ENCODE results near the gene SIL1.

SIL1 gene

GRCh38 chr5:139103762-139104161 lies 94.4 kb downstream of the SIL1 start:
- no peak overlapping the region for H2AK5ac ChIP-seq (ENCODE audit: low read length, severe bottlenecking)
- no peak overlapping the region for H4K91ac ChIP-seq (ENCODE audit: low read length)
- no peak overlapping the region for H2AFZ ChIP-seq (ENCODE audit: low read depth, low read length)
- H2BK12ac ChIP-seq (ENCODE audit: low read length in 2 of 2), result no peak overlapping the region
- no peak overlapping the region for H3K9ac ChIP-seq (ENCODE audit: low read length)
- no peak overlapping the region for H3K4me3 ChIP-seq (ENCODE audit: insufficient read depth in 1 of 2, low read depth in 1 of 2, low read length in 2 of 2)
- no peak overlapping the region for H2BK5ac ChIP-seq (ENCODE audit: low read depth, low read length, poor library complexity, severe bottlenecking)
- no peaks in the 10 kb centered on the region for H3K9me3 ChIP-seq (ENCODE audit: control insufficient read depth, low read length)
- no peak overlapping the region for H3K18ac ChIP-seq (ENCODE audit: low read depth in 1 of 2, low read length in 2 of 2)
- H3K14ac ChIP-seq (ENCODE audit: low read length in 2 of 2), result no peak overlapping the region
- no peaks in the 10 kb centered on the region for H3K27me3 ChIP-seq (ENCODE audit: control insufficient read depth in 1 of 2, insufficient read depth in 1 of 2, low read length in 2 of 2)
- no peak overlapping the region for H2BK120ac ChIP-seq (ENCODE audit: low read depth, low read length)
- H3K4ac ChIP-seq (ENCODE audit: low read depth in 1 of 2, low read length in 2 of 2), result no peak overlapping the region
- H4K8ac ChIP-seq (ENCODE audit: low read length), result no peak overlapping the region
- DNase-seq, result no peak
- no peak overlapping the region for H3K4me2 ChIP-seq (ENCODE audit: low read length, poor library complexity, severe bottlenecking)
- H3K23ac ChIP-seq (ENCODE audit: low read length in 2 of 2), result no peak overlapping the region
- H3K27ac ChIP-seq (ENCODE audit: low read length, poor library complexity, severe bottlenecking), result no peak overlapping the region
- peaks cover 0 to 6% of the 10 kb centered on the region in 2 experiments for H3K36me3 ChIP-seq (ENCODE audit: control insufficient read depth in 1 of 2, insufficient read depth in 2 of 2, low read depth in 1 of 2, low read length in 2 of 2)
- peaks cover 10% of the 10 kb centered on the region for H3K4me1 ChIP-seq (ENCODE audit: control insufficient read depth, insufficient read depth, low read depth, low read length)
- no peak overlapping the region for H2BK15ac ChIP-seq (ENCODE audit: low read depth, poor library complexity, severe bottlenecking)
- H3K79me1 ChIP-seq (replicated peaks; ENCODE audit: low read length, poor library complexity, severe bottlenecking), result peaks cover 17% of the 10 kb centered on the region

DNA sequence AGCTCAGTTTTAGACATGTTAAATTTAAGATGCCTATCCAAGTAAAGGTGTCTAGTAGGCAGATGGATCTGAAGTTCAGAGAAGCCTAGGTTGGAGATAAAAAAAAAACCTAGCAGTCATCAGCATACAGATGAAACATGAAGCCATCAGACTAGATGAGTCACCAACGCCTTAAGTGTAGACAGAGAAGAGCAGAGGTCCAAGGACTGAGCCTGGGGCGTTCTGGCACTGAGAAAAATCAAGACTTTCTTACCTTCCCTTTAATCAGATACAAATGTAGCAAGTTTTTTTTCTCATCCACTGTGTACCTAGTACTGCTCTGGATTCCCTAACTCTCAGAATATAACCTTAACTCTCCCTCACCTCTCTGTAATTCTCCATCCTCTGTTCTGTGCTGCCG lies 97.3 kb downstream of the SIL1 start:
- Histone ChIP-seq H2AK5ac (ENCODE audit: low read length, severe bottlenecking) (no peak overlapping the region), H3K18ac (ENCODE audit: low read depth in 1 of 2, low read length in 2 of 2) (no peak overlapping the region), H2AFZ (ENCODE audit: low read depth, low read length) (no peak overlapping the region), H3K27ac (ENCODE audit: low read length, poor library complexity, severe bottlenecking) (no peak overlapping the region), H4K8ac (ENCODE audit: low read length) (no peak overlapping the region), H3K27me3 (ENCODE audit: control insufficient read depth in 1 of 2, insufficient read depth in 1 of 2, low read length in 2 of 2) (no peaks in the 10 kb centered on the region), H3K9me3 (ENCODE audit: control insufficient read depth, low read length) (no peaks in the 10 kb centered on the region), H3K9ac (ENCODE audit: low read length) (no peak overlapping the region), H3K36me3 (ENCODE audit: control insufficient read depth in 1 of 2, insufficient read depth in 2 of 2, low read depth in 1 of 2, low read length in 2 of 2) (peaks cover 0 to 6% of the 10 kb centered on the region in 2 experiments), H2BK120ac (ENCODE audit: low read depth, low read length) (no peak overlapping the region), H3K4me3 (ENCODE audit: insufficient read depth in 1 of 2, low read depth in 1 of 2, low read length in 2 of 2) (no peak overlapping the region), H3K14ac (ENCODE audit: low read length in 2 of 2) (no peak overlapping the region), H2BK15ac (ENCODE audit: low read depth, poor library complexity, severe bottlenecking) (no peak overlapping the region), H3K4me1 (ENCODE audit: control insufficient read depth, insufficient read depth, low read depth, low read length) (peaks cover 6% of the 10 kb centered on the region), H2BK5ac (ENCODE audit: low read depth, low read length, poor library complexity, severe bottlenecking) (no peak overlapping the region), H3K23ac (ENCODE audit: low read length in 2 of 2) (no peak overlapping the region), H3K4ac (ENCODE audit: low read depth in 1 of 2, low read length in 2 of 2) (no peak overlapping the region), H2BK12ac (ENCODE audit: low read length in 2 of 2) (no peak overlapping the region), H3K4me2 (ENCODE audit: low read length, poor library complexity, severe bottlenecking) (no peak overlapping the region), H4K91ac (ENCODE audit: low read length) (no peak overlapping the region), H3K79me1 (replicated peaks; ENCODE audit: low read length, poor library complexity, severe bottlenecking) (peaks cover 24% of the 10 kb centered on the region)
- peak; percentile 49 for DNase-seq
- WGBS, result 87% methylated on average over 3 of the region's 3 CpGs

DNA sequence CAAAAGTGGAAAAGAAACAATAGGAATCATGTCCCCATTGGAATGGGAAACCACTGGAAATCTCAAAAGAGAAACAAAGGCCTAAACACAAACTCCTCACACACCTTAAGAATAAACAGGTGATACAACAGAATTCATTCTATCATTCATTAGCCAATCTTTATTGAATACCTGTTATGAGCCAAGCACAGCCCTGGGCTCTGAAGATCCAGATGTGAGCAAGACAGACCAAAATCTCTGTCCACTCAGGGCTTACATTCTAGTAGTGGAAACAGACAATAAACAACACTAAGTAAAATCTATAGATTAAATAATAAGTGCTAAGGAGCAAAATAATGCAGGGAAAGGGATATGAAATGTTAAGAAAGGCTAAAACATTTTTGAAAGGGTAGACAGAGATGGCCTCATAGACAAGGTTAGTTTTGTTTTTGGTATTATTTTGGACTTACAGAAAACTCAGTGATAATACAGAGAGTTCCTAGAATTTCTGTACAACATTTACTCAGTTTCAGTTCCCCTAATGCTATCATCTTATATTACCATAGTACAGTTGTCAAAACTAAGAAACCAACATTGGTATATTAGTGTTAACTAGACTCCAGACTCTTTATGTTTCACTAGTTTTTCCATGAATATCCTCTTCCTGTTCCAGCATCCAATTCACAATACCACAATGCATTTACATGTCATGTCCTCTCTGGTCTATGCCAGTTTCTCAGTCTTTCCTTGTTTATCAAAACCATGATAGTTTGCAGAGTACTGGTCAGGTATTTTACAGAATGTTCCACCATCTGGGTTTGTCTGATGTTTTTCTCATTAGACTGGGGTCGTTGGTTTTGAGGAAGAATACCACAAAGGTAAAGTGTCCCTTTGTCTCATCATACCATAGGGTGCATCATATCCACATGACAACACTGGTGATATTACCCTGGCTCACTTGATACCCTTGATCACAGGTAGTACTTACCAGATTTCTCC lies 103.7 kb downstream of the SIL1 start:
- Histone ChIP-seq H3K79me1 (replicated peaks; ENCODE audit: low read length, poor library complexity, severe bottlenecking) (peaks cover 21% of the 10 kb centered on the region), H2BK15ac (ENCODE audit: low read depth, poor library complexity, severe bottlenecking) (no peak overlapping the region), H3K9me3 (ENCODE audit: control insufficient read depth, low read length) (no peaks in the 10 kb centered on the region), H2AK5ac (ENCODE audit: low read length, severe bottlenecking) (no peak overlapping the region), H2BK5ac (ENCODE audit: low read depth, low read length, poor library complexity, severe bottlenecking) (no peak overlapping the region), H2BK120ac (ENCODE audit: low read depth, low read length) (no peak overlapping the region), H3K9ac (ENCODE audit: low read length) (no peak overlapping the region), H3K4me2 (ENCODE audit: low read length, poor library complexity, severe bottlenecking) (no peak overlapping the region), H2BK12ac (ENCODE audit: low read length in 2 of 2) (no peak overlapping the region), H3K4ac (ENCODE audit: low read depth in 1 of 2, low read length in 2 of 2) (no peak overlapping the region), H3K4me1 (ENCODE audit: control insufficient read depth, insufficient read depth, low read depth, low read length) (no peaks in the 10 kb centered on the region), H4K8ac (ENCODE audit: low read length) (no peak overlapping the region), H3K23ac (ENCODE audit: low read length in 2 of 2) (no peak overlapping the region), H3K27ac (ENCODE audit: low read length, poor library complexity, severe bottlenecking) (no peak overlapping the region), H3K27me3 (ENCODE audit: control insufficient read depth in 1 of 2, insufficient read depth in 1 of 2, low read length in 2 of 2) (no peaks in the 10 kb centered on the region), H3K14ac (ENCODE audit: low read length in 2 of 2) (no peak overlapping the region), H3K18ac (ENCODE audit: low read depth in 1 of 2, low read length in 2 of 2) (no peak overlapping the region), H3K4me3 (ENCODE audit: insufficient read depth in 1 of 2, low read depth in 1 of 2, low read length in 2 of 2) (no peak overlapping the region), H3K36me3 (ENCODE audit: control insufficient read depth in 1 of 2, insufficient read depth in 2 of 2, low read depth in 1 of 2, low read length in 2 of 2) (no peaks in the 10 kb centered on the region), H4K91ac (ENCODE audit: low read length) (no peak overlapping the region), H2AFZ (ENCODE audit: low read depth, low read length) (no peak overlapping the region)
- no peak for DNase-seq
- no CpG with 5 or more reads among the region's 1 CpG for WGBS

GRCh38 chr5:139092741-139093343 lies 105.3 kb downstream of the SIL1 start:
- Histone ChIP-seq H3K27ac (ENCODE audit: low read length, poor library complexity, severe bottlenecking) (no peak overlapping the region), H2BK15ac (ENCODE audit: low read depth, poor library complexity, severe bottlenecking) (no peak overlapping the region), H3K9me3 (ENCODE audit: control insufficient read depth, low read length) (no peaks in the 10 kb centered on the region), H3K9ac (ENCODE audit: low read length) (no peak overlapping the region), H3K79me1 (replicated peaks; ENCODE audit: low read length, poor library complexity, severe bottlenecking) (peaks cover 27% of the 10 kb centered on the region), H3K14ac (ENCODE audit: low read length in 2 of 2) (no peak overlapping the region), H3K36me3 (ENCODE audit: control insufficient read depth in 1 of 2, insufficient read depth in 2 of 2, low read depth in 1 of 2, low read length in 2 of 2) (no peaks in the 10 kb centered on the region), H4K8ac (ENCODE audit: low read length) (no peak overlapping the region), H2AK5ac (ENCODE audit: low read length, severe bottlenecking) (no peak overlapping the region), H4K91ac (ENCODE audit: low read length) (no peak overlapping the region), H3K27me3 (ENCODE audit: control insufficient read depth in 1 of 2, insufficient read depth in 1 of 2, low read length in 2 of 2) (no peaks in the 10 kb centered on the region), H2BK5ac (ENCODE audit: low read depth, low read length, poor library complexity, severe bottlenecking) (no peak overlapping the region), H3K23ac (ENCODE audit: low read length in 2 of 2) (no peak overlapping the region), H2BK12ac (ENCODE audit: low read length in 2 of 2) (no peak overlapping the region), H2BK120ac (ENCODE audit: low read depth, low read length) (no peak overlapping the region), H3K4me1 (ENCODE audit: control insufficient read depth, insufficient read depth, low read depth, low read length) (peaks cover 1% of the 10 kb centered on the region), H3K4me3 (ENCODE audit: insufficient read depth in 1 of 2, low read depth in 1 of 2, low read length in 2 of 2) (no peak overlapping the region), H2AFZ (ENCODE audit: low read depth, low read length) (no peak overlapping the region), H3K18ac (ENCODE audit: low read depth in 1 of 2, low read length in 2 of 2) (no peak overlapping the region), H3K4ac (ENCODE audit: low read depth in 1 of 2, low read length in 2 of 2) (no peak overlapping the region), H3K4me2 (ENCODE audit: low read length, poor library complexity, severe bottlenecking) (no peak overlapping the region)
- 92% methylated on average over 4 of the region's 5 CpGs for WGBS
- DNase-seq, result no peak

Data from mesenchymal stem cell (in vitro differentiated cells and primary cell).